Activated naive CD8-positive, alpha-beta T cell (primary cell): Measurements from ENCODE around the gene PFDN1.

Source experiments
- H3K27ac Mint-ChIP-seq: one replicate; pipeline ENCODE4 v1.8.0; 2021; ENCODE audit warnings: mixed read lengths
- H3K27me3 Mint-ChIP-seq: one replicate; pipeline ENCODE4 v1.8.0; 2021; ENCODE audit warnings: mixed read lengths
- H3K36me3 Mint-ChIP-seq: one replicate; pipeline ENCODE4 v1.8.0; 2021; ENCODE audit warnings: mixed read lengths
- H3K4me1 Mint-ChIP-seq: one replicate; pipeline ENCODE4 v1.8.0; 2021; ENCODE audit warnings: low read depth, mixed read lengths
- H3K4me3 Mint-ChIP-seq: one replicate; pipeline ENCODE4 v1.8.0; 2021; ENCODE audit warnings: mild to moderate bottlenecking, mixed read lengths
- H3K9me3 Mint-ChIP-seq: one replicate; pipeline ENCODE4 v1.8.0; 2021; ENCODE audit warnings: low read depth, mixed read lengths

PFDN1 gene

DNA sequence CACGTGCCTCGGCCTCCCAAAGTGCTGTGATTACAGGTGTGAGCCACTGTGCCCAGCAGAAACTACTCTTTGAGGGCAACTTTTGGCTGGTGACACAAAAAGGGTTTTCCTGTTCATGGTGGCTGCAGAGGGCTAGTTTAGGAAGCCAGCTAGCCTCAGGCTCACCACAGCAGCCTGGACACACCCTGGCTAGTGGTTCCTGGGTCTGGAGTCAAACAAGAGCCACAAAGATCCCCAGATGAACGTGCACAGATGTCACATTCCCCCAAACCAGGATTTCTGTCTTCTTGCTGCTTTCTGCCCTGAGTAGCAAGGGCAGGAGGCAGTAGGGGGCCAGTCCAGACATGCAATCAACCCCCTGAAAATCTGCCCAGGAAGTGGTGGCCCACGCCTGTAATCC lies 36.7 kb upstream of the PFDN1 start:
- Mint-ChIP-seq H3K4me3 (no peak overlapping the region), H3K27ac (no peak overlapping the region), H3K4me1 (peaks cover 30% of the 10 kb centered on the region), H3K9me3 (no peaks in the 10 kb centered on the region), H3K36me3 (no peaks in the 10 kb centered on the region), H3K27me3 (no peaks in the 10 kb centered on the region)

DNA sequence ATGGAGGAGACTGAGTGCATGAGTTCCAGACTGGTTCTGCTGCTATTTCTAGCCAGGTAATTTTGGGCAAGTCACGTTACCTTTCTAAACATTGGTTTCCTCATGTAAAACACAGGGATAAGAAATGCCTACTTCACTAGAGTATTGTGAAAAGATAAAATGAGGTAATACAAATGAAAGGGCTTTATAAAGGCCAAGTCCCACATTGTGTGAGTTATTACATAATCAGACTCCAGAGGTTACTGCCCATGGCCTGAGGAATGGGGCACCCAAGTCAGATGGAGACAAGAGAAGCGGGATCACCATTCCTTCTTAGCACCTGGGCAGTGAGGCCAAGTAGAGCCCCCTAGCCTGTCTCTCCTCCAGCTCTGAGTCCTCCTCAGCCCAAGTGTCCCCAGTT lies 36.0 kb upstream of the PFDN1 start:
- Mint-ChIP-seq H3K27me3 (no peaks in the 10 kb centered on the region), H3K4me1 (peaks cover 25% of the 10 kb centered on the region), H3K36me3 (no peaks in the 10 kb centered on the region), H3K9me3 (no peaks in the 10 kb centered on the region), H3K27ac (no peak overlapping the region), H3K4me3 (no peak overlapping the region)

DNA sequence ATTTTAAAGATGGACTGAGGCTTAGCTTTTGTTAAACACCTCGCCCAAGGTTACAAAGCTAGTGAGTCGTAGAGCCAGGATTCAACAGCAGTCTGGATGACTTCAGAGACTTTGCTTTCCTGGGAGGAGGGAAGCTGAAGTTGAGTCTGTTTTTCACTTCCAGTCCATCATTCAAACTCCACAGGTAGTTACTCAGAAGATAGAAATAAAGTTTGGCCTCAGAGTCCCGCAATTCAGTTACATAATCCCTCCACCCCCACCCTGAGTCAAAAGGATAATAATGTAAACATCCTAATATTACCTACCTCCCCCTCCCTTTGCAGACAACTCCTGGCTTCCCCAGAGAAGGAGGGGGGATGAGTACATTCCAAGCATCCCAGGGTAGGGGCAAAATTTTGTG lies 35.4 kb upstream of the PFDN1 start:
- Mint-ChIP-seq H3K27me3 (no peaks in the 10 kb centered on the region), H3K27ac (no peak overlapping the region), H3K4me3 (no peak overlapping the region), H3K4me1 (peaks cover 22% of the 10 kb centered on the region), H3K36me3 (no peaks in the 10 kb centered on the region), H3K9me3 (no peaks in the 10 kb centered on the region)

DNA sequence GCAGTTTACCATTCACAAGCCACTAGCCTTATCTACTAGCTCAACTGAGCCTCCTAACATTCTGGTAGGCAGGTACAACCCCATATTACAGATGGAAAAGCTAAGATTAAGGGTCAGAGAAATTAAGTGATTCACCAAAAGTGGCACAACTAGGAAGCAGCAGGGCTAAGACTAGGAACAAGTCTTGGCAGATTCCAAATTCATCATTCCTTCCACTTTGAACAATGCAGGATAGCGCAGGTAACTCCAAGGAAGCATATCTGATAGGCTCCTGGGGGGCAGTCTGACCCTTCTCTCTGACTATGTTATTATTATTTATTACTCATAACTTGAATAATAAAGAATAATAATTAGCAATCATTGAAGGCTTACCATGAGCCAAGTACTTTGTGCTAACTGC lies 35.0 kb upstream of the PFDN1 start:
- no peak overlapping the region for H3K27ac Mint-ChIP-seq
- H3K4me1 Mint-ChIP-seq = peaks cover 17% of the 10 kb centered on the region
- no peaks in the 10 kb centered on the region for H3K27me3 Mint-ChIP-seq
- no peak overlapping the region for H3K4me3 Mint-ChIP-seq
- H3K9me3 Mint-ChIP-seq = no peaks in the 10 kb centered on the region
- no peaks in the 10 kb centered on the region for H3K36me3 Mint-ChIP-seq

DNA sequence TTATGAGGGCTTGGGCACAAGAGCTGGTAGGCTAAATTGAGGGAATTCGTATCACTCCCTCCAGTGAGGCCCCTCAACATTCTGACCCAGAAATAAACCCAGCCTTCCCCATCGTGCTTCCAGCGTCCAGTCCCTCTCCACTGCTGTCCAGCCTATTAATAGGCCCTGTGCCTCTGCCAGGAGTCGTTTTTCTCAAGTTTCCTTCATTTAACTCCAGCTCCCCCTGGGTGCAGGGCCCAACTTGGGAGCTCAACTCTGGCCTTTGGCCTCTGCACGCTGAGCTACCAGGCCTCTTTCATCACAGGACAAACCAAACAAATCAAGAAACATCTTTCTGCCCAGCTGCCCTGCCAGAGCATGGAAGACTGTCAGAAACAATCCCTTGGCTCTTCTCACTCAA lies 33.5 kb upstream of the PFDN1 start:
- Mint-ChIP-seq H3K36me3 (no peaks in the 10 kb centered on the region), H3K4me1 (peaks cover 6% of the 10 kb centered on the region), H3K4me3 (no peak overlapping the region), H3K9me3 (no peaks in the 10 kb centered on the region), H3K27me3 (no peaks in the 10 kb centered on the region), H3K27ac (no peak overlapping the region)

DNA sequence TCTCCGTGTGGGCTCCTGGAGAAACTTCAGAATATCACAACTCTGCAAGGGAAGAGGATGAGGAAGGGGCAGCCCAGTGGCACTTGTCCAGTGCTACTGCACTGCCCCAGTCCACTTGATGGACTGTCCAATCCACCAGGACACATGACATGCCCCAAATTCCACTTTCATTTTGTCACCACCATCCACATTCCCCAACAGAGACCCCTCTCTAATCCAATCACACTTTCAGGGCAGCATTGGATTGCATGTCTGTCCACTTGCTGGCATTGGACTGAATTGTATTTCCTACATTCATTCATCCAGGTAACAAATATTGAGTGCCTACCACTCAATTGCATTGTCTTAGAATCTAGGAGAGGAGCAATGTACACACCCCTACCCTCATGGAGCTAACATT lies 28.7 kb upstream of the PFDN1 start:
- Mint-ChIP-seq H3K27ac (no peak overlapping the region), H3K4me3 (no peak overlapping the region), H3K36me3 (no peaks in the 10 kb centered on the region), H3K4me1 (no peaks in the 10 kb centered on the region), H3K27me3 (no peaks in the 10 kb centered on the region), H3K9me3 (no peaks in the 10 kb centered on the region)

DNA sequence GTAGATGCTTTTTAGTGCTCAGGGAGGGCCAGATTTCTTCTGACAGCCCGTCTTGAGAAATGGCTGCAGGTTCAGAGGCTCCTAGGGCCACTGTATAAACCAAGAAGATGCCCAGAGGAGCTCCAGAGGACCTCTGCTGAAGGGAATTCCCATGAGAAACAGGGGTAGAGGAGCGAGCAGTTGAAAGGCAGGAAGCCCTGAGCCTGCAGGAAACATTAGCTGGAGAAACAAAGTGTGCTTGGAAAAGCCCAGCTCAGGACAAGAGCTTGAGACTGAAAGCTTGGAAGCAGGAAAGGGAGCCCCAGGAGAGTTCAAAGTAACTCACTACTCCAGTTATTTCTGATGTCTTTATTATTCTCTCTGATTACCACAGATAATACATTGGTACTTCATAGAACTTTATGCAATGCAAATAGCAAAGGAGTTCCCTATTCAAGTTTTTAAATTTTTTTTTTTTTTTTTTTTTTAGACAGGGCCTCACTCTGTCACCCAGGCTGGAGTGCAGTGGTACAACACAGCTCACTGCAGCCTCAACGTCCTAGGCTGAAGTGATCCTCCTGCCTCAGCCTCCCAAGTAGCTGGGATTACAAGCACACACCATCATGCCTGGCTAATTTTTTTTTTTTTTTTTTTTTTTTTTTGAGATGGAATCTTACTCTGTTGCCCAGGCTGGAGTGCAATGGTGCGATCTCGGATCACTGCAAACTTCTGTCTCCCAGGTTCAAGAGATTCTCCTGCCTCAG lies 27.0 kb upstream of the PFDN1 start:
- peaks cover 2% of the 10 kb centered on the region for H3K4me1 Mint-ChIP-seq
- H3K9me3 Mint-ChIP-seq = no peaks in the 10 kb centered on the region
- no peak overlapping the region for H3K27ac Mint-ChIP-seq
- no peak overlapping the region for H3K4me3 Mint-ChIP-seq
- no peaks in the 10 kb centered on the region for H3K27me3 Mint-ChIP-seq
- no peaks in the 10 kb centered on the region for H3K36me3 Mint-ChIP-seq

DNA sequence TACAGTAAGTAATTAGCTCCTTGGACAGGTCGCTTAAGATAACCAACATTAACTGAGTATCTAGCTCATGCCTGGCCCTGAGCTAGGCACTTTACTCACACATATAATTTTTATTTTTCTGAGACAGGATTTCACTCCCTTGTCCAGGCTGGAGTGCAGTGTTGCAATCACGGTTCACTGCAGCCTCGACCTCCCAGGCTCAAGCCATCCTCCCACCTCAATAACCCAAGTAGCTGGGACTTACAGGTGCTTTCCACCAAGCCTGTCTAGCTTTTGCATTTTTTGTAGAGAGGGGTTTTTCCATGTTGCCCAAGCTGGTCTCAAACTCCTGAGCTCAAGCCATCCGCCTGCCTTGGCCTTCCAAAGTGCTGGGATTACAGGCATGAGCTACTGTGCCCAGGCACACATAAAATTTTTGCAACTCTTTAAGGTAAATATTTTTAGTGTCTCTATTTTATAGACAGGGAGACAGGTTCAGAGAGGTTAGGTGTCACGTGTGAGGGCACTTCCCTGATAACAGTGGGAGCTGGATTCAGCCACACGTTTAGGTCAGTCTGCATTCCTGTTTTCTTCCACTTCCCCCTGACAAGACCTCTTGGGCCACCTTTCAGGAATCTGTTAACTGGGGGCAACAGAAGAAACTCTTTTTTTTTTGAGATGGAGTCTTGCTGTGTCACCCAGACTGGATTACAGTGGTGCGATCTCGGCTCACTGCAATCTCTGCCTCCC lies 25.3 kb upstream of the PFDN1 start:
- no peaks in the 10 kb centered on the region for H3K9me3 Mint-ChIP-seq
- no peaks in the 10 kb centered on the region for H3K36me3 Mint-ChIP-seq
- no peaks in the 10 kb centered on the region for H3K27me3 Mint-ChIP-seq
- H3K4me3 Mint-ChIP-seq = no peak overlapping the region
- H3K4me1 Mint-ChIP-seq = peaks cover 2% of the 10 kb centered on the region
- H3K27ac Mint-ChIP-seq = no peak overlapping the region

DNA sequence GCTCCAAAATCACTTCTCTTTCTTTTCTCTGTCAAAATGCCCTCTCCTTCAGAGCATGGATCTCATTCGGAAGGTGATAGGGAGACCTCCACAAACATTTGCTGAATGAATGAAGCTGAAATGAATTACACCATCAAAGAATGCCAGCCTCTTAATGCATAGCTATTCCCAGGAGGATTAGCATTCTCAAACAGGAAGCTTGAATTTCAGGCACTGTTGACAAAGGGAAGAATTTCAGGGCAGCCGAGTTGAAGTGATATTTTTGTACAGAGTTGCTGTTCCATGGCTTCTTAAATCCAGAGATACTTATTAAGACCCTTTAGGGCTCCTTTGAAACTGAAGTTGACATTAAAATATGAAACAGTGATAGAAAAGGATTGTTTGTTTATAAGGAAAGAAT lies 24.7 kb upstream of the PFDN1 start:
- Mint-ChIP-seq H3K27ac (no peak overlapping the region), H3K4me1 (peaks cover 2% of the 10 kb centered on the region), H3K9me3 (no peaks in the 10 kb centered on the region), H3K4me3 (no peak overlapping the region), H3K36me3 (no peaks in the 10 kb centered on the region), H3K27me3 (no peaks in the 10 kb centered on the region)

DNA sequence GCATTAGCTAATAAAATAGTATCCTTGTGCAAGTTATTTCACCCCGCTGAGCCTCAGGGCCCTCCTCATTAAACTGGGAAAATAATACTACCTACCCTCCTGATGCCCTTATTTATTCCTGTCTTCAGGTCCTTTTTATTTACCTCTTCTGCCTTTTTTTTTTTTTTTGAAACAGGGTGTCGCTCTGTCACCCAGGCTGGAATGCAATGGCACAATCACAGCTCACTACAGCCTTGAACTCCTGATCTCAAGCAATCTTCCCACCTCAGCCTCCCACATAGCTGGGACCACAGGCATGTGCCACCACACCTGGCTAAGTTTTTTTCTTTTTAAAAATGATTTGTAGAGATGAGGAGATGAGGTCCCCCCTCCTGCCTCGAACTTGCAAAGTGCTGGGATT lies 22.6 kb upstream of the PFDN1 start:
- Mint-ChIP-seq H3K4me3 (no peak overlapping the region), H3K4me1 (peaks cover 2% of the 10 kb centered on the region), H3K36me3 (no peaks in the 10 kb centered on the region), H3K9me3 (no peaks in the 10 kb centered on the region), H3K27me3 (no peaks in the 10 kb centered on the region), H3K27ac (no peak overlapping the region)

DNA sequence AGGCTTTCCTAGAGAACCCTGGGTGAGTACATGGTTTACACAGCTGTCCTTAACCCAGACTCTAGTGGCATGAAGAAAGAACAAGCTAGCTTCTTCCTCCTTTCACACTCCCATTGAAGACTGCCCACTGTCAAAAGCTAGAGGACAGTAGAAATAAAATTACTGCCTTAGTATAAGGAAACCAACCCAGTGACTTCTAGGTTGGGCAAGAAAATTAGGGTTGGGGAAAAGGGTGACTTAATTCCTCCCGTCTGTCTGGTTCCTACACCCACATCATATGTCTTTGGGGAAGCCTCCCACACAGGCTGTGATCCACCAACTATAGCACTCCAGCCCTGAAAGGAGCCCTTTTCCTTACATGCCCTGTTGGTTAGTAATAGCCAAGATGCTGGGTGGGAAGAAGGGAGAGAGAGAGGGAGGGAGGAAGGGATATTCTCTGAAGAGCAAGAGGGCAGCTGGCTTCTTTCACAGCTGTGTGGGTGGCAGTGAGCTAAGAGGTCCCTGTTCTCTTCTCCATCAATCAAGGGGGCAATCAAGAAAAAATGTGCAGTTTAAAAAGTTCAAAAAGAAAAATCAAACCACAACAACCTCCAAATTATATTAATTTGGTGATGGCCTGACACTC lies 21.8 kb upstream of the PFDN1 start:
- no peak overlapping the region for H3K4me3 Mint-ChIP-seq
- peaks cover 2% of the 10 kb centered on the region for H3K4me1 Mint-ChIP-seq
- no peaks in the 10 kb centered on the region for H3K9me3 Mint-ChIP-seq
- no peaks in the 10 kb centered on the region for H3K36me3 Mint-ChIP-seq
- no peak overlapping the region for H3K27ac Mint-ChIP-seq
- H3K27me3 Mint-ChIP-seq = no peaks in the 10 kb centered on the region

DNA sequence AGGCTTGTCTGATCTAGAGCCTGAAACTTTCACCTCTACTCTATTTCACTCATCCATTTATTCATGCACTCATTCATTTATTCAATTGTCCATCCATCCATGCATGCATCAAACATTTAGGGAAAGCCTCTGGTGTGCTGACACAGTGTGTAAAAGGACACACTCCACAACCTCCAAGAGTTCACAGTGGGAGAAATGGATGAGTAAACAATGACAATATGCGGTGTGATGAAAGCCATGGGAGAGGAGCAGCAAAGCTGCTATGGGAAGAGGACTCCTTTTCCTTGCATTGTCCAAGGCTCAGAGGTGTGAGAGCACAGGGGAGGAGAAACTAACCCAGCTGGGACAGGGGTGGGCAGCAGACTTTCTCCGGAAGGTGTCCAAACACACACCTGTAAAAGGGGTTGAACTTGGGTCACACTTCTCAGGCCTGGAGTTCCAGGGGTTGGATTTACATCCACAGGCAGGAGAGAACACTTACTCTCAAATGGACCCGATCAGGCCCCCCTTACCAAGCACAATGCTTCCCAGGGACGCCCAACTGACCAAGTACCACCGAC lies 21.2 kb upstream of the PFDN1 start:
- Mint-ChIP-seq H3K4me1 (peaks cover 2% of the 10 kb centered on the region), H3K36me3 (no peaks in the 10 kb centered on the region), H3K9me3 (no peaks in the 10 kb centered on the region), H3K27me3 (no peaks in the 10 kb centered on the region), H3K27ac (no peak overlapping the region), H3K4me3 (no peak overlapping the region)

DNA sequence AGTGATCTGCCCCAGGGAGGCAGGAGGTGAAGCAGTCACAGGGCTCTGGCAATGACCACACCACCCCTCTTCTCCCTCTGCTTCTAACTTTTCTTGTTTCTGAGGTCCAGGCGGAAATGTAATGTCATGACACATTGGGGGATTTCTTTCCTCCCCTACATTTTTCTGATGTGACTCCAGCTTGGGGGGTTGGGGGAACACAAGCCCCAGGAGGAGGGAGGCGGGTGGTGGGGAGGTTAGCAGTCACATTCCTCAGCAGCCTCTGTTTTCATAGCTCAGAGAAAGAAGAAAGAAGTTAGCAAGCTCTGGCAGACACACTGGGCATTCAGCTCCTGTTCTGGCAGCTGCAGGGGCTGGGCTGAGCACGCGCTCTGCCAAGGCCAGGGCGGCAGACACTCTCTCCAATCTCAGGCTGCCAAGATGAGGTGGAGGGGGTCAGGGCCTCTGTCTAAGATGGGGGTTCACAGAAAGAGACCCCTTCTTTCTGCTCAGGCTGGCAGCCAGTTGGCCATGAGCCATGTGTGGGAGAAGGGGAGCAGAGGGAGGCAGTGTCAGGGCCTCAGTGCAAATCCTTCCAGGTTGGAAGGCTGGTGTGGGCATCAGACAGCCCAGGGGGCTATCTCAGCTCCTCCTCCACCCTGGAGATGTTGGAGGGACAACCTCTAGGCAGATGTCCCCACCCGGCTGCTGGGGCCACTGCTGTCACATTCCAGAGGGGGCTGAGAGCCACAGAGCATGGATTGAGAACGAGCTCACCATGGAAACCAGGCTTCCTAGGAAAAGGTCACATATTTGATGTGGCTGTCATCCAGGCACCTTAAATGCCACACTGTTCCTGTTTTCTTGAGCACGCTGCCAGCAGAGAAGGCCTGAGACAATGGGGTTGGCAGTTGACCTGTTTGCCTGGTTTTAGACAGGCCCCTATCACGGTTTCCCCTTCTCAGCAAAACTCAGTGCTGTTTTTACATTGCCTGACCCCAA lies 20.1 kb upstream of the PFDN1 start:
- no peaks in the 10 kb centered on the region for H3K27me3 Mint-ChIP-seq
- H3K4me1 Mint-ChIP-seq = peaks cover 2% of the 10 kb centered on the region
- no peaks in the 10 kb centered on the region for H3K36me3 Mint-ChIP-seq
- H3K9me3 Mint-ChIP-seq = no peaks in the 10 kb centered on the region
- H3K4me3 Mint-ChIP-seq = no peak overlapping the region
- H3K27ac Mint-ChIP-seq = no peak overlapping the region

DNA sequence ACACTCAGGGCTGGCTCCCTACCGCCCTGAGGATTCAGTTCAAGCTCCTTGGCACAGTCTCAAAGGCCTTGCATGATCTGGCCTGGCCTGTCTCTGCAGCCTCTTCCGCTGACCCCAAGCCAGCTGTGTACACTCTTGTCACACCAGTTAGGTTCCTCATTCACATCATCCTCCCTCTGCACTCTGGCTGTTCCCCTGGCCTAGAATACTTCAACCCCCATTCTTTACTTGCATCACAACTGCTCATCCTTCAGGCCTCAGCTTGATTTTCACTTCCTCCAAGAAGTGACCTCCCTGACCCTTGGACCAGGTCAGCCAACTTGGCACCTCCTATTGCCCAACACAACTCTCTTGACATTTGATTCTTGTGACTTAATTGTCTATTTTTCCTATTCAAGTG lies 18.9 kb upstream of the PFDN1 start:
- Mint-ChIP-seq H3K27ac (no peak overlapping the region), H3K4me1 (peaks cover 2% of the 10 kb centered on the region), H3K36me3 (no peaks in the 10 kb centered on the region), H3K27me3 (no peaks in the 10 kb centered on the region), H3K4me3 (no peak overlapping the region), H3K9me3 (no peaks in the 10 kb centered on the region)
